ENCODE measurements around the gene SRGAP1. TPM values are rescaled to one million over a fixed set of nuclear protein-coding genes. Genes with fewer than 3 reads are reported as not detected.

The SRGAP1 gene
- total RNA-seq, 1 donor from 2014 or later, result 3.0 TPM

DNA sequence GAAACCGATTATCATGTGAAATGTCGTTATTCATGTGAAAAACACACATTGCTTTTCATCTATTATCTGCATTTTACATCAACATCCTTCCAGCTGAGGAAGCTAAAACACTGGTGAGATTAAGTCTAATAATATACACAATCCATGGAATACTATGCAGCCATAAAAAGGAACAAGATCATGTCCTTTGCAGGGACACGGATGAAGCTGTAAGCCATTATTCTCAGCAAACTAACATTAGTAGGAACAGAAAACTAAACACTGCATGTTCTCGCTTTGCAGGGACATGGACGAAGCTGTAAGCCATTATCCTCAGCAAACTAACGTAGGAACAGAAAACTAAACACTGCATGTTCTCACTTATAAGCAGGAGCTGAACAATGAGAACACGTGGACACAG is 359.3 kb downstream of the SRGAP1 start:
- no peak overlapping the region for H3K4me3 ChIP-seq
- H3K9me3 ChIP-seq (ENCODE audit: low read depth), result no peaks in the 10 kb centered on the region
- no peaks in the 10 kb centered on the region for H3F3A ChIP-seq (ENCODE audit: low read depth)
- TF ChIP-seq, protein P1, sequence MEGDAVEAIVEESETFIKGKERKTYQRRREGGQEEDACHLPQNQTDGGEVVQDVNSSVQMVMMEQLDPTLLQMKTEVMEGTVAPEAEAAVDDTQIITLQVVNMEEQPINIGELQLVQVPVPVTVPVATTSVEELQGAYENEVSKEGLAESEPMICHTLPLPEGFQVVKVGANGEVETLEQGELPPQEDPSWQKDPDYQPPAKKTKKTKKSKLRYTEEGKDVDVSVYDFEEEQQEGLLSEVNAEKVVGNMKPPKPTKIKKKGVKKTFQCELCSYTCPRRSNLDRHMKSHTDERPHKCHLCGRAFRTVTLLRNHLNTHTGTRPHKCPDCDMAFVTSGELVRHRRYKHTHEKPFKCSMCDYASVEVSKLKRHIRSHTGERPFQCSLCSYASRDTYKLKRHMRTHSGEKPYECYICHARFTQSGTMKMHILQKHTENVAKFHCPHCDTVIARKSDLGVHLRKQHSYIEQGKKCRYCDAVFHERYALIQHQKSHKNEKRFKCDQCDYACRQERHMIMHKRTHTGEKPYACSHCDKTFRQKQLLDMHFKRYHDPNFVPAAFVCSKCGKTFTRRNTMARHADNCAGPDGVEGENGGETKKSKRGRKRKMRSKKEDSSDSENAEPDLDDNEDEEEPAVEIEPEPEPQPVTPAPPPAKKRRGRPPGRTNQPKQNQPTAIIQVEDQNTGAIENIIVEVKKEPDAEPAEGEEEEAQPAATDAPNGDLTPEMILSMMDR (IDR thresholded peaks at IDR 0.05), result no peak
- no peak for TF ChIP-seq EZH2 (IDR thresholded peaks at IDR 0.05)
- no peak for TF ChIP-seq EZH2phosphoT487 (IDR thresholded peaks at IDR 0.05)
- H3K9me3 Mint-ChIP-seq, result no peaks in the 10 kb centered on the region
- no peaks in the 10 kb centered on the region for H4K20me1 ChIP-seq (ENCODE audit: low read depth)
- H3K27ac Mint-ChIP-seq, result no peak overlapping the region
- no peak overlapping the region for H3K4me2 ChIP-seq
- H3K4me1 ChIP-seq, result no peaks in the 10 kb centered on the region
- H3K4me3 Mint-ChIP-seq, result no peak overlapping the region
- no peak overlapping the region for H3K27ac ChIP-seq
- DNase-seq (ENCODE audit: low spot score), result no peak
- no peaks in the 10 kb centered on the region for H3K27me3 ChIP-seq
- no peaks in the 10 kb centered on the region for H3K36me3 ChIP-seq
- peaks cover 2% of the 10 kb centered on the region for H3K27me3 Mint-ChIP-seq (ENCODE audit: insufficient read depth, low read depth)
- no peaks in the 10 kb centered on the region for H3K36me3 Mint-ChIP-seq
- no peak overlapping the region for H3K9ac ChIP-seq
- H3K4me1 Mint-ChIP-seq, result no peaks in the 10 kb centered on the region
- no peaks in the 10 kb centered on the region for H3K79me2 ChIP-seq (ENCODE audit: low read depth)
- no peak overlapping the region for H2AFZ ChIP-seq (replicated peaks)

DNA sequence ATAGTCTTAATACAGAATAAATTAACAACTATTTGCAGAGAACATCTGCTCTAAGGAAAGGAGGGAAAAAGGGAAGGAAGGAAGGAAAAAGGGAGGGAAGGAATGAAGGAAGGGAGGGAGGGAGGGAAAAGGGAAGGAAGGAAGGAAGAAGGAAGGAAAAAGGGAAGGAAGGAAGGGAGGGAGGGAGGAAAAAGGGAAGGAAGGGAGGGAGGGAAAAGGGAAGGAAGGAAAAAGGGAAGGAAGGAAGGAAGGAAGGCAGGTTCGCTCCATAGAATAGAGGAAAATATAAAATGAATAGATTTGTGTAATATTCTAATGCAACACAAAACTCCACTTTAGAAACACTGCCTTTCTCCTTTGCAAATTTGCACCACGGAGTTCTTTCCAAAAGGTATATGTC is 361.0 kb downstream of the SRGAP1 start:
- Histone ChIP-seq H4K20me1 (ENCODE audit: low read depth) (no peaks in the 10 kb centered on the region), H3K4me1 (no peaks in the 10 kb centered on the region), H3K4me2 (no peak overlapping the region), H3K9me3 (ENCODE audit: low read depth) (no peaks in the 10 kb centered on the region), H3K27me3 (no peaks in the 10 kb centered on the region), H3K9ac (no peak overlapping the region), H3K27ac (no peak overlapping the region), H3K79me2 (ENCODE audit: low read depth) (no peaks in the 10 kb centered on the region), H3K36me3 (no peaks in the 10 kb centered on the region), H3F3A (ENCODE audit: low read depth) (no peaks in the 10 kb centered on the region), H2AFZ (replicated peaks) (no peak overlapping the region), H3K4me3 (no peak overlapping the region)
- DNase-seq (ENCODE audit: low spot score), result no peak
- Mint-ChIP-seq H3K4me3 (no peak overlapping the region), H3K27ac (no peak overlapping the region), H3K4me1 (no peaks in the 10 kb centered on the region), H3K27me3 (ENCODE audit: insufficient read depth, low read depth) (peaks cover 2% of the 10 kb centered on the region), H3K36me3 (no peaks in the 10 kb centered on the region), H3K9me3 (no peaks in the 10 kb centered on the region)
- TF ChIP-seq, protein P1 (IDR thresholded peaks at IDR 0.05), result no peak
- no peak for TF ChIP-seq EZH2phosphoT487 (IDR thresholded peaks at IDR 0.05)
- TF ChIP-seq EZH2 (IDR thresholded peaks at IDR 0.05), result no peak

DNA sequence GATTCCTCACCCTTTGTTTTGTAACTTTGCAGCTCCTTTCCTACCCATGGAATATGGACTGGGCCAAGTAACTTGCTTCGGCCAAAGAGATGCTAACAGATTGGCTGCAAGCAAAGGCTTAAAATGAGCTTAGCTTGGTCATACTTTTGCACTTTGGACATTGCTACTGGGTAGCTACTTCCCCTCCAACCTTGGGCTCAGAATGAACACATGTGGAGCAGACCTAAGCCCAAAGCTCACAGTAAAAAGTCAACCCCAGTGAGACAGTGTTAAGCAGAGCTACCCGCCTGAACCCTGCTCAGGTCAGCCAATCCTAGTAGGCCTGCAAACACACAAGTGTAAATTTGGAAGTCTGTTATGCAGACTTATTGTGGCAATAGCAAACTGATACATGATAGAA is 363.0 kb downstream of the SRGAP1 start:
- Histone ChIP-seq H3K9me3 (ENCODE audit: low read depth) (no peaks in the 10 kb centered on the region), H3K4me2 (no peak overlapping the region), H3K36me3 (no peaks in the 10 kb centered on the region), H3K4me3 (no peak overlapping the region), H3K9ac (no peak overlapping the region), H3K27me3 (no peaks in the 10 kb centered on the region), H3K27ac (no peak overlapping the region), H2AFZ (replicated peaks) (no peak overlapping the region), H4K20me1 (ENCODE audit: low read depth) (no peaks in the 10 kb centered on the region), H3F3A (ENCODE audit: low read depth) (no peaks in the 10 kb centered on the region), H3K4me1 (no peaks in the 10 kb centered on the region), H3K79me2 (ENCODE audit: low read depth) (no peaks in the 10 kb centered on the region)
- Mint-ChIP-seq H3K27me3 (ENCODE audit: insufficient read depth, low read depth) (peaks cover 2% of the 10 kb centered on the region), H3K4me1 (no peaks in the 10 kb centered on the region), H3K4me3 (no peak overlapping the region), H3K36me3 (peaks cover 6% of the 10 kb centered on the region), H3K9me3 (no peaks in the 10 kb centered on the region), H3K27ac (no peak overlapping the region)
- DNase-seq (ENCODE audit: low spot score), result no peak
- TF ChIP-seq, protein P1 (IDR thresholded peaks at IDR 0.05), result no peak
- TF ChIP-seq EZH2phosphoT487 (IDR thresholded peaks at IDR 0.05) (no peak), EZH2 (IDR thresholded peaks at IDR 0.05) (no peak)

Small RNAs within 50 kb of the gene (small RNA-seq; reads per million reads assigned to genes)
- gene AC020611.1 (not detected), gene RNU6-1009P (not detected)

Other genes starting within 250 kb of the SRGAP1 start
- 14.7 and 21.2 TPM in 2 replicates for gene DPY19L2, start 176.2 kb upstream of the SRGAP1 start, total RNA-seq (ENCODE audit: low replicate concordance)
- gene RXYLT1, start 64.8 kb upstream of the SRGAP1 start, total RNA-seq (ENCODE audit: low replicate concordance), result 9.4 and 10.8 TPM in 2 replicates